Astrocyte of the hippocampus (primary cell): ENCODE results near the gene MXRA8.
"Not testable (repeated sequence)": the region's sequence is repeated elsewhere in the genome, so short reads cannot be mapped to it uniquely, and the experiment has no call there.

Source experiments
- DNase-seq: peaks from one replicate; pipeline ENCODE4 v3.0.0; 2011; ENCODE audit warnings: low read depth, low spot score

Gene MXRA8

DNA sequence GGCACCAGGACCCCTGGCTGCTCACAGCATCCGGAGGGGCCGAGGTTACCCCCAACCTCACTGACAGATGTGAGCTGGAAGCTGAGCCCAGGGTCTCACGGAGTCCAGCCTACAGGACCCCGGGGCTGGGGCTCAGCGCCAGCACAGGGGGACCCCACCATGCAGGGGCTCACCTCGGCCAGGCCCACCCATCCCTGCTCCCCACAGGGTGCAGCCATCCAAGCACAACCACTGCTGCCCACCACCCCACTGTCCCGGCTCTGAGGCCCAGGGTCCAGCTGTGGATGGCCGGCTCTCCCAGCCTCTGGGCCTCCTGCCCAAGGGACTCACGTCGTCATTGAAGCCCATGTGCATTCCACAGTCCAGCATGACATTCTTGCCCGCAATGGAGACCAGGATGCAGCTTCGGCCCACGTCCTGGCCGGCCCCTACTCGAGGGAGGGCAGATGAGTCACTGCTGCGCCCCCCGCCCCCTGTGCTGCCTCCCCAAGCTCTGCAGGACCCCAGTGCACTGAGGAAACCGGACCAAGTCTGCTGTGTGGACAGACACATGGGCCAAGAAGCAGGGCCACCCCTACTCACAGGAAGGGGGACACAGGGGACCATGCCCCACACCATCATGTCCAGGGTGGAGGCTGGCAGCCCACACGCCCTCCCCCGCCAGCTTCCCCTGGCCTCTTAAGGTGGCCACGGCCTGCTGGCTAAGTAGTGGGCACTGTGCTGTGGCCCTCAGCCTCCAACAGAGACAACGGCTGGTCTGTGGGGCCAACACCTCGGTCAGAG lies 37.5 kb downstream of the MXRA8 start:
- DNase-seq, result peak; percentile 55

DNA sequence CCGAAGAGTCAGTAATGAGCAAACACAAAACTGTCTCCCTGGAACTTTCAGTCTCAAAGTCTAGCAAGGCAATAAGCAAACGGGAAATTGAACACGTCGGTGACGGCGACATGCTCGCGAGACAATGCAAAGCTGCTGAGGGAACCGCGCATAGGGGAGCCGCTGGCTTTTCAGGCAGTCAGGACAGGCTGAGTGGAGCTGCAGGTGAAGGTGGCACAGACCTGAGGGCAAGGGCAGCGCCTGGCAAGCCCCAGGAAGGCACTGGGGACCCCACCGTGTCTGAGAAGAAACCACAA lies 38.8 kb downstream of the MXRA8 start:
- no peak for DNase-seq

DNA sequence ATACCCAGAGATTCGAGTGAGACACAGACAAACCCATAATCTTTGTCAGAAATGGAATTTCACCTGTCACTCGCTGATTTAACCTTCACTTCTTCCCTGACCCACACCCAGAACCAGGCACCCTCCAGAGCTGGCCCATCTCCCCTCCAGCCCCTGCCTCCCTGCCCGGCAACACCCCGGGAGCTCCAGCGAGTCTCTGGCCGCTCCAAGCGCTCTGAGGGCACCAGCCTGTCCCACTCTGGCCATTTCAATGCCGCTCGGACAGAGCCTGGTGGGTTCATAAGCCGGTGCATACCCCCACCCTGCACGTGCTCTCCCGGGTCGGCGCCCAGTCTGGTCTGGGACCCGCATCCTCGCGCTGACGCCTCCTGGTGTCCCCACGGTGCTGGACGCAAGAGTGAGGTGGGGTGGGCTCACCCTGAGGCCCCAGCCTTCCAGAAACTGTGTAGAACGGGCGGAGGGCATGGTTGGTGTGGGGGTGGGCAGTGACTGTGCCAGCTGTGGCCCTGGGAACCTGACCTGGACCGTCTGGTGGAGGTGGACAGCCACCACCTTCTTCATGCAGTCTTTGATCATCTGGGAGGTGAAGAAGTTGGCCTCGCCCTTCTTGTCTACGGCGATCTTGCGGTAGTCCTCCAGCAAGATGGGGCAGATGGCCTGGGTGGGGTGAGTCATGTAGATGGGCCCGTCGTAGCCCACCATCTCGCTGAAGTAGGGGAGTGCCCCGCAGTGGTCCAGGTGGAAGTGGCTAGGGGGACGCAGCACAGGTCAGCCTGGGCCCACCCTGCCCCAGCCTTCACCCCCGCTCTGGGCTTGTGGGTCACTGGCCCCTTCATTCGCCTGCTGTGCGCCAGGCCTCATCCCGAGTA lies 39.3 kb downstream of the MXRA8 start:
- no peak for DNase-seq

DNA sequence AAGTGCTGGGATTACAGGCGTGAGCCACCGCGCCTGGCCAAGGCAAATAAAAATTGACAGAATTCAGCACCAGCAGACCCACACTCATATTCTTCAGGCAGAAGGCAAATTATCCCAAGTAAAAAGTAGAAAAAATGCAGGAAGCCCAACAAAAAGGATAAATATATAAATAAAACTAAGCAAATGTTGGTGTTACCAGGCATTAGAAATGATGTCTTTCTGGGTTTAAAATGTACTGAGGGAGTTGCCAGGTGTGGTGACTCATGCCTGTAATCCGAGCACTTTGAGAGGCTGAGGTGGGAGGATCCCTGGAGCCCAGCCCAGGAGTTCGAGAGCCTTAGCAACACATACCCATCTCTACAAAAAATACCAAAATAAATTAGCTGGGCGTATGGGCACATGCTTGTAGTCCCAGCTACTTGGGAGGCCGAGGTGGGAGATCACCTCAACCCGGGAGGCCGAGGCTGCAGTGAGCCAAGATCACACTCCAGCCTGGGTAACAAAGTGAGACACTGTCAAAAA lies 40.2 kb downstream of the MXRA8 start:
- DNase-seq, result peak; percentile 97

DNA sequence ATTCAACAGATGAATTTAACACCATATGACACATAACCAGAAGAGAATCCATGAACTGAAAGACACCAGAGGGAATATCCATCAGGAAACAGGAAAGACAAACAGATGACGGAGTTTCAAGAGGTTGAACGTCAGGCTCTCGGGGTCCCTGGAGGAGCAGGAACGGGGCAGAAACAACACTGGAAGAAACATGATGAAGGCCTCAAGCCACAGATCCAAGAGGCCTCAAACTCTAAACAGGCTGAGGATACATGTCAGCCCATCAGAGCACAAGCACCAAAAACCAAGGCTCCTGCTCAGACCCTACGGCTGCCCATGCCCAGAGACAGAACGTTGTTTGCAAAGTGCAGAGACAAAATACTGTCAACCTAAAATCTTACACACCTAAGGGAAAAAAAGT lies 40.9 kb downstream of the MXRA8 start:
- no peak for DNase-seq

DNA sequence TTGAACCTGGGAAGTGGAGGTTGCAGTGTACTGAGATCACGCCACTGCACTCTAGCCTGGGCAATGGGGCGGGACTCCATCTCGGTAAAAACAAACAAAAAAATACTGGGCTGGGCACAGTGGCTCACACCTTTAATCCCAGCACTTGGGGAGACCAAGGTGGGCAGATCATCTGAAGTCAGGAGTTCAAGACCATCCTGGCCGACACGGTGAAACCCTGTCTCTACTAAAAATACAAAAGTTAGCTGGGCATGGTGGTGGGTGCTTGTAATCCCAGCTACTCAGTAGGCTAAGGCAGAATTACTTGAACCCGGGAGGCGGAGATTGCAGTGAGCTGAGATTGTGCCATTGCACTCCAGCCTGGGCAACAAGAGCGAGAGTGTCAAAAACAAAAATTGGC lies 42.2 kb downstream of the MXRA8 start:
- not testable (repeated sequence) for DNase-seq

DNA sequence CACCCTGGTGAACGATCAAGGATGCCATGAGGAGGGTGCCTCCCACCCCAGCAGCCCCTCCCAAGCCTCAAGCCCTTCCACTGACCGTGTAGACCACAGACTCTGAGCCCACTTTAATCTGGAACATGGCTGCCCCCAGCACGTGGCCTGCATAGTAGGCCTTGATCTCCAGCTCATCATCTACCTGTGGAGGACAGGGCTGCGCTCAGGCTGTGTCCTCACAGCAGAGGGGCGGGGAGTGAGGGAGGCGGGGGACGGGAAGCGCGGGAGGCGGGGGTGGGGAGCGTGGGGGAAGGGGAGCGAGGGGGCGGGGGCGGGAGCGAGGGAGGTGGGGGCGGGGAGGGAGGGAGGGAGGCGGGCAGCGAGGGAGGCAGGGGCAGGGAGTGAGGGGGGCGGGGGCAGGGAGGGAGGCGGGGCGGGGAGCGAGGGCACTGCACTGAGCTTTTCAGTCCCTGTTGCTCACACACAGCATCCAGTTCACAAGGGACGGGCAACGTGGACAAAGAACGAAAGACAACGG lies 42.9 kb downstream of the MXRA8 start:
- no peak for DNase-seq

DNA sequence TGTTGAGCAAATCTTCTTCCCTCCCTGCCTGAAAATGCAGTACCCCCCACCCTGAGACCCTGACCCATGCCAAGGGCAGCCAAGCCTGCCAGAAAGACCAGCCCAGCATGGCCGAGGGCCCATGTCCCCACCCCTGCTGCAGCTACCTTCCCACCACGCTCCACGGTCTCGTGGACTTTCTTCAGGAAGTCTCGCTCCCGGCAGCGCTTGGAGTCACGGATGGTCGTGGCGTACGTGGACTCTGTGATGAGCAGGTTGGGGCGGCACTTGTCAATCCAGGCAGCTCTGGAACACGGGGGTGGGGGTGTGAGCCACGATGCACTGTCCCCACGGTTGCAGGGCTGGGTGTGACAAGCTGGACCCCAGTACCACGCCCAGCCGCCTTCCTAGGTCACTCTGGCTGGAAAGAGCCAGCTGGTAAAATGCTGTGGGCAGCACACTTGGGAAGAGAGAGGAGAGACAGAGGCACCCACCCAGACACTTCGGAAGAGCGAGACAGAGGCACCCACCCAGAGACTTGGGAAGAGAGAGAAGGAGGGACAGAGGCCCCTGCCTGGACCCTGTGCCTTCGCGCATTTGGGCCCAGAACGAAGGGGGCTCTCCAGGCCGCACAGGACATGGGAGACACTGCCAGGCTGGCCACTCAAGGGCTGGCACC lies 43.5 kb downstream of the MXRA8 start:
- DNase-seq, result no peak

DNA sequence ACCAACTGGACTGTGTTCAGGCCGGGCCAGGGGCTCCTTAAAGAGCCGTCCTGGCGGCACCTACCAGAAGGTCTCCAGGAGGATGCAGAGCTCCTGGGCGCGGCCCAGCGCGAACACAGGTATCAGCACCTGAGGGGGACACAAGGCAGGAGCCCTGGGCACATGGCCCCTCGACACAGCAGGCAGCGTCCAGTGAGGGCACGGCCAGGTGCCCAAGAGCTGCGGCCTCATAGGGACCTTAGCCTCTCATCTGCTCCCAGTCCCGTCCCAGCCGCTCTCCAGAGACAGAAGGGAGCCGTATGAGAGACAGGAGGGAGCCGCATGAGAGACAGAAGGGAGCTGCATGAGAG lies 44.1 kb downstream of the MXRA8 start:
- no peak for DNase-seq

DNA sequence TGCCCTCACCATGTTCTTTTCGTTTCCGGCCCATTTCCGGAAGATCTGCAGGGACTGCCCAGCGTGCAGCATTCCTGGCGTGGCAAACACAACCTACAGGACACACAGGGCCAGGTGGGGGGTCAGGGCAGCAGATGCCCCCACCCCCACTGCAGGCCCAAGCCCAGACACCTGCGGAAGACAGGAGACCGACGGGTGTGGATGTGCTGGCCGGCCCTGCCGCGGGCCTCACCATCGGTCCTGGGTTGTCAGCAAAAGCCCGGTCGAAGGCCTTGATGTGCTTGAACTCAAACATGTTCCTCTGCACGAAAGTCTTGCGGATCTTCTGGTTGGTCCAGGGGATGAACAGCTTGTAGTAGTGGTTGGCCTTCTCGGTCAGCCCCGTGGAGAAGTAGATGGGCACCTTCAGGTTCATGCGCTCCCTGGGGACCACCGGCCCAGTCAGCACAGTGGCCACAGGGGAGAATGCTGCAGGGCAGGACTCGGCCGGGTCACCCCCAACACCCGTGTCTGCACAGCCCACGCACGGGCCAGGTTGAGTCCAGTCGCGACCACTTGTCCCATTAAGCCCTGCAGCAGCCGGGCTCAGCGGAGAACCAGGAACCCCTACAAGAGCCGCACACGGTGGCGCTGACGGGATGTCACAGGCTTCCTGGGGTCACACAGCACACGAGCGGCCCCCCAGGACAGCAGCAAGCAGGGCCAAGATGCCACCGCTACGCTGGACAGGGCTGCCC lies 44.7 kb downstream of the MXRA8 start:
- DNase-seq, result no peak

DNA sequence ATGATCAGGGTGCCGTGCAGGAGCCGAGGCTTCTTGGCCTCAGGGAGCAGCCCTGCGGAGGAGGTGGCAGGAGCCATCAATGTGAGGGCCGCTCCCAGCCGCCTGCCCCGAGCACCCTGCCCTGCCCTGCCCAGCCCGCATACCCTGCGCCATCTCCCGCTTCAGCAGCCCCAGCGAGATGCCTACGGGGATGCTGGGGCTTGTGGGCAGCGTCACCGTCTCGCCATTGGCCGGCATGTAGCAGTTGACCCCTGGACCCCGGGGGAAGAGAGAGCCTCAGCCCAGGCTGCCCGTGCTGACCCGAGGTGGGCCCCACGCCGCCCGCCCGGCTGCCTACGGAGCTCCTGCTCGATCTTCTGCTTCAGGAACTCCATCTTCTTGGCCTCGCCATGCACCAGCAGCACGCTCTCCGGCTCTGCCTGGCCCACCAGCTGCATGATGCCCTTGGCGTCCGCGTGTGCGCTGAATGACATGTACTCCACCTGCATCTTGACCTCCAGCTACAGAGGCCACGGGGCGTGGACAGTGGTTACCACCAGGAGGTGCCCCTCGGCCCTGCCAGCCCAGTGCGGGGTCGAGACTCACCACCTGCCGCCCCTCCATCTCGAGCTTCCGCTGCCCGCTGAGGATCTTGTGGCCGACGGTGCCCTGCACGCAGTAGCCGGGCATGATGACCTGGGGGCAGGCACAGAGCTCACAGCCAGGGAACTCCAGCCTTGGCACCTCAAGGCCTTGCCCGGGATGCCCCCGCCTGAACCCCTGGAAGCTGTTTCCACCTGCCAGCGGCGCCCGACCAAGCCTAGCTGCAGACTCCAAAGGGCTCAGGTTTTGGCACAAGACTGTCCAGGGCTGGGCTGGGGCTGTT lies 45.7 kb downstream of the MXRA8 start:
- no peak for DNase-seq

DNA sequence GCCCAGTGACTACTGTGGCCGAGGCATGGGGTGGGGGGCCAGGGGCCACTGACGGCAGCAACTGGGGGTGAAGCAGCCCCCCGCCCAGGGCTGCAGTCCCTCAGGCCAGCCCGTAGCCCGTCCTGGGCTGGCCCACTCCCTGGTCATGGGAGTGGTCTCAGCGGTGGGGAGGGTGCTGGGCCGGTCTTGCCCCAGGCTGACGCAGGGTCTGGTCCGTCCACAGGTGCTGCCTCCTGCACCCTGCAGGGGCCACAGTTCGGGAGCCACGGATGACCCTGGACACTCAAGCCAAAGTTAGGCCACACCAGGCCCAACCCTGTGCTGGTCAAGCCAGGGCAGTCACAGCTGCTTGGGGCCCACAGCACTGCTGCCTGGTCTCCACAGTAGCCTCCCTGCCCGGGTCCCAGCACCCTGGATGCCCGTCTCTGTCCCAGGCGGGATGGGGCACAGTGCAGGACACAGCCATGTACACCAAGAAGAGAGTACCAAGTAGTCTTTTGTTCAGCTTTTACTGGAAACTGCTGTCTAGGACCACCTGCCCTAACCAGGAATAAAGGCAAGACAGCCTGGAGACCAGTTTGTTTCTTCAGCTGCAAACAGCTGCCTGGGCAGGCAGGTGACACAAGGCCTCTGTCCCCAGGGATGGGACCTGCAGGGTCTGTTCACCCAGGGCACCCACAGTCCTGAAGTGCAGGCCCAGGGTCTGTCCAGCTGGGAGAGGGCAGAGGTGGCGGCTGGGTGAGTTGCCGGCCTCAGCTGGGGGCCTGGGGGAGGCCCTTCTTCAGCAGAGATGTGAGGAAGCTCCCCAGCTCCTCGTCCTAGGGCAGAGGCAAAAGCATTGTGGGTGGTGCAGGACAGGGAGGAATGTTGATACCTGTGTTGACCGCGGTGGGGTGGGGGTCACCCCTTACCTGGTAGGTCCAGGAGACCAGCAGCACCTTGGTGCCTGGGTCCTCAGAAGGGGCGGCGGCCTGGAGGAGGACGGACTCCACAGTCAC lies 46.9 kb downstream of the MXRA8 start:
- DNase-seq, result no peak

DNA sequence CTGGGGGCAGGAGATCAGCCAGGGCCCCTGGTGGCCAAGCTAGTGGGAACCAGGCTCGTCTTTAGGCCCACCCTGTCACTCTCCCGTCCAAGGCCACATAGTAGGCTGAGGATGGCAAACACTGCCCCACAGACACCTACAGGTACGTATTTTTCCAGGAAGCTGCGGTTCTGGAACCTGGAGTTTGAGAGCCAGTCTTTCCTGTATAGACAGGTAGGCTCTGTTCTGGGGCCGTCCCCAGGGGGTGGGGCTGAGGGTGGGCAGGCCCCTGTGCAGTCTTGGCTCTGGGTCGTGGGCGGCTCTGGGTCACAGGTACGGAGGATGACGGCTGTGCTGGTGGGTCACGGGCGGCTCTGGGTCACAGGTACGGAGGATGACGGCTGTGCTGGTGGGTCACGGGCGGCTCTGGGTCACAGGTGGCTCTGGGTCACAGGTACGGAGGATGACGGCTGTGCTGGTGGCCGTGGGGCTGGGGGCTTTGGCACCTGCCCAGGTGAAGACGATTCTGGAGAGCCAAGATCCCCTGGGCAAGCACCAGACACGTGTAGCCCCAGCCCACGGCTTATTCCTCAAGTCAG lies 47.8 kb downstream of the MXRA8 start:
- DNase-seq, result no peak

DNA sequence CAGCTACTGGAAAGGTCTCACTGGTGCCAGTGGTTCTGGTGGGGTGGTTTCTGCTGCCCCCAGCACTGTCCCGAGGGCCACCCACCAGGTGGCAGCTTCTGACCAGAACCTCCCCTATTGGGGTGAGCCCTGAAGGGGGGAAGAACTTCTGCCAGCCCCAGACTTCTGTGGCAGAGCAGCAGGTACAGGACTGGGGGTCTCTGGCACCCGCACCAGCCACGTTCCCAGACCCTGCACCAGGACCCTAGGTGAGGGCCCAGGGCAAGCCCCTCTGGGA lies 48.3 kb downstream of the MXRA8 start:
- DNase-seq, result no peak

DNA sequence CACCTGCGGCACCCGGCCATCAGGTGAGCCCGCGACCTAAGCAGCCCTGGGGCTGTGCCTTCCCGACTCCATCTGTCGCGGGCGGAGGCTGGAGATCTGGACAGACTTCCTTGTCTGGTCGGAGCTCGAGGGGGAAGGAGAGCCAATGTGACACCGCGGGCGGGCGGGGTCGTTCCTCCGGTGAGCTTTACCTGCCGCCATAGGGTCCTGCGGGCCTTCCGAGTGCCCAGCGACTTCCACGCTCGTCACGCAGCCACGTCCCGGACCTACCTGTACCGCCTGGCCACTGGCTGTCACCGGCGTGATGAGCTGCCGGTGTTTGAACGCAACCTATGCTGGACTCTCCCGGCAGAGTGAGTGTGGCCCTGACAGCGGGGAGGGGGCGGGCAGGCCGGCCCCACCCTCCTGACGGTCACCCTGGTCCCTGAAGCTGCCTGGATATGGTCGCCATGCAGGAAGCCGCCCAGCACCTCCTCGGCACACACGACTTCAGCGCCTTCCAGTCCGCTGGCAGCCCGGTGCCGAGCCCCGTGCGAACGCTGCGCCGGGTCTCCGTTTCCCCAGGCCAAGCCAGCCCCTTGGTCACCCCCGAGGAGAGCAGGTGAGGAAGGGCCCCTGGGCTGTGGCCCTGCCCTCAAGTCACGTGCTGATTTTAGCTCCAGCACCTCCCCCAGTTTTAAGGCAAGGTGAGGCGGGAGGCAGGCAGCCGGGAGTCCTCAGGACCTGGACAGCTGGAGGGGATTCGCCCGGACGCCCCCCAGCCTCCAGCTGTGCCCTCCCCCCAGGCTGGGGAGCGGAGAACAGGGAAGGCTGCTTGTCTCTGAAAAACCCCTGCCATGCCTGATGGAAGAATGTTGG lies 48.9 kb downstream of the MXRA8 start:
- peak; percentile 46 for DNase-seq

DNA sequence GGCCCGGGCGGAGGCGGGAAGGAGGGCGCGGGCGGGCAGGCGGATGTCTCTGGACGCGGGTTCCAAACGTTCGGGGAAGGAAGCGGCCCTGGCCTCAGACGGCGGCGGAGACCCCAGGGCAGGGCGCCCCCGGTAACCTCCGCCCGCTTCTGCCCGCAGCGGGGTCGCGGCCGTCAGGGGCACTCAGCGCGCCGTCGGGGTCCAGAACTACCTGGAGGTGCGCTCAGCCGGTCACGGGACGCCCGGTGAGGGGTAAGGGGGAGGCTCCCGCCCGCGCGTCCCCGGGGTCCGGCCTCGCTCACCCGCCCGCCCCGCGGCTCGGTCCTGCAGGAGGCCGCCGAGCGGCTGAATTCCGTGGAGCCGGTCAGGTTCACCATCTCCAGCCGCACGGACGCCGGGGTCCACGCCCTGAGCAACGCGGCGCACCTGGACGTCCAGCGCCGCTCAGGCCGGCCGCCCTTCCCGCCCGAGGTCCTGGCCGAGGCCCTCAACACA lies 49.6 kb downstream of the MXRA8 start:
- DNase-seq, result no peak

DNA sequence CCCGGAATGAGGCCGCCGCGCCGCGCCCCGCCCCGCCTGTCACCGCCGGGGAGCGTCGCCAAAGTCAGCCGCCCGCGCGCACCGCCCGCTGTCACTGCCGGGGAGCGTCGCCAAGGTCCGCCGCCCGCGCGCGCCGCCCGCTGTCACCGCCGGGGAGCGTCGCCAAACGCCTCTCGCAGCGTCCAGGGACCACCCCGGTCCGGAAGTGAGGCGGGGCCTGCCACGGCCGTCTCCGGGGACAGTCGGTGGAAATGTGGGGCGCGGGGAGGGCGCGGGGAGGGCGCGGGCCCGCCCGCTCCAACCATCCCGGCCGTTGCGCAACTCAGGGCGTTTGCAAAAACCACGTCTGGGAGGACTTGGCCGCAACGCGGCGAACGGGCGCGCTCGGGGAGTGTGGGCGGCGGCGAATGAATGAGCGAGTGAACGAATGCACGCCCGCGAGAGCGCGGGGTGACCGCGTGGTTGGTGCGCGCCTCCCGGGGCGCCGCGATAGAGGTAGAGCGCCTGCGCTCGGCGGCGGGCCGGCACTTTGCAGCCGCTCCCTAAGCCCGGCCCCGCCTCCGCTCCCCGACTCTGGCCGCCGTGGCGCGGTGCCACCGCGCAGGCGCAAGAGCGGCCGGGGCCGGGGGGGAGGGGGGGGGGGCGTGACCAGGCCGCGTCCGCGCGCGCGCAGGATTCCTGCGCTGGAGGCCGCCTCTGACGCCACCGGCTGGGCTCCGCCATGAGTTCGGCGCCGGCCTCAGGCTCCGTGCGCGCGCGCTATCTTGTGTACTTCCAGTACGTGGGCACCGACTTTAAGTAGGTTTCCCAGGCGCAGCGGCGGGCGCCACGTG lies 50.2 kb downstream of the MXRA8 start, which contains the start of the genes ACAP3 and PUSL1:
Gene ACAP3 (minus strand): TSS at position 8 of the 833 bp plus-strand sequence. CDS start 115 bp downstream, outside the sequence.
Gene PUSL1 (plus strand): TSS at position 675 of the 833 bp plus-strand sequence. CDS start 47 bp downstream, at position 722.
- DNase-seq, result peak; percentile 97
